A549 treated with Mapracorat at 1 μM for 4 hours (cell line): ENCODE measurements around the gene GBA2. TPM values are rescaled to one million over a fixed set of nuclear protein-coding genes. Genes with fewer than 3 reads are reported as not detected.

Experiments used
- total RNA-seq: library from RNA; stranded (reverse); fragments of 200-300 nt; extraction: Qiagen RNA extraction; gene quantifications from 5 replicates; pipeline ENCODE4 v1.2.3, GENCODE V29; 2022

The GBA2 gene
- 28.0 to 39.6 TPM (median 34.5 TPM) in 5 replicates for total RNA-seq

GRCh38 chr9:35748858-35749514 is at the start of gene GBA2, which contains the start of gene RGP1:
Gene GBA2, minus strand, starts transcription at chr9:35749228. Its CDS starts 524 bp downstream, at chr9:35748704.
Gene RGP1, plus strand, starts transcription at chr9:35749287. Its CDS starts 469 bp downstream, at chr9:35749756.

GRCh38 chr9:35791297-35791921 is 42.4 kb upstream of the GBA2 start, which contains the start of gene NPR2:
Gene NPR2, plus strand, starts transcription at chr9:35791591. Its CDS starts 818 bp downstream, at chr9:35792409.

GRCh38 chr9:35754264-35754663 is 5.2 kb upstream of the GBA2 start, which contains the start of gene MSMP:
Gene MSMP, minus strand, starts transcription at chr9:35754276. Its CDS starts 147 bp downstream, at chr9:35754129.

DNA sequence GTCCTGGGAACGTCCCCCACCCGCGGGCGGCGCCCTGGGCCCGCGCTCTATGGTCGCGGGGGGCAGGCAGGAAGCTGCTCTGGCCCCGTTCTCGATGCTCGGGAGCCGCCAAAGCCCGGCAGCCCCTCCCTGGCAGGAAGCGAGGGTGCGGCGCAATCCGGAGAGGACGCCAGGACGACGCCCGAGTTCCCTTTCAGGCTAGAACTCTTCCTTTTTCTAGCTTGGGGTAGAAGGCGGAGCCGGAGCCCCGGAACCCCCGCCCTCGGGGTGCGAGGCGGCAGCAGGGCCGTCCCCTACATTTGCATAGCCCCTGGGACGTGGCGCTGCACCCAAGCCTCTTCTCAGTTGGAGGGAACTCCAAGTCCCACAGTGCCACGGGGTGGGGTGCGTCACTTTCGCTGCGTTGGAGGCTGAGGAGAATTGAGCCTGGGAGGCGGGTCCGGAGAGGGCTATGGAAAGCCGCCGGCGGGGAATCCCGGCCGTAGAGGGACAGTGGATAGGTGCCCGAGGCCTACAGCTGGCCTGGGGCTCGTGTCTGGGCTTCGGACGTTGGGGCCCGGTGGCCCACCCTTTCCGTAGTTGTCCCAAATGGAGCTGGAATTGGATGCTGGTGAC is 16.7 kb downstream of the GBA2 start, which contains the start of the genes CREB3 and TLN1:
CREB3 (plus strand) TSS at position 482 of the 615 bp plus-strand sequence; CDS start at position 589, 107 bp downstream.
TLN1 (minus strand) TSS at position 11 of the 615 bp plus-strand sequence. CDS start 6,501 bp downstream, outside the sequence.

DNA sequence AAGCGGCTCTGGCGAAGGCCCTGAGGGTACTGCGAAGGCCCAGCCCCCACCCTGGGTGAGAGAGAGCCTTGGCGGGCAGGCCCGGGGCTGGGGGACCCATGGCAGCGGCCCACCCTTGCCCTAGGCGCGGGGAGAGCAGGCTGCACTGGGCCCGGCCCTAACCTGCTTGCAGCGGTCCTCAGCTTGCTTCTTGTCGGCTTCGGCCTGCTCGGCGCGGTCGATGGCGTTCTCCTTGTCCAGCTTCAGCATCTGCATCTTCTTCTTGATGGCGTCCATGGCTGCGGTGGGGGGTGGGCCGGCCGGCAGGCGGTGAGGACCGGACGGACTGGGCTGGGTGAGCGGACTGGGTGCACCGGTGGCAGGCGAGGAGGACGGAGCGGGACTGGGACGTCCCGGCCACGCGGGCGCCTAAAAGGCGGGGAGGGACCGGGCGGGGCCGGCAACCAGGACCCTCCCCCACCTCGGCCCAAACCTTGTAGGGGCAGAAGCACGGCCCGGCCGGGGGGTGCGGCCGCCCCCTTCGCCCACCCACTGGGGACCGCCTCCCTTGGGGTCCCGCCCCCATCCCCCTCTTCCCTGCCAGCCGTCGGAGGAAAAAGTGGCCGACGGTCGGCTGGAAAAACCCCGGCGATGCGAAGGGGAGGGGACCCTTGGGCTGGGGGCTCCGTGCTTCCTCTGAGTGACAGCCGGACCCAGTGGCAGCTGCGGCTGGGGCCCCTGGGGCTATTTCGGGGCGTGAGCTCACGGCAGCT is 59.3 kb downstream of the GBA2 start, which contains the start of gene TPM2:
TPM2 (minus strand) TSS at position 384 of the 752 bp plus-strand sequence; CDS start at position 276, 108 bp downstream.

Other genes starting within 250 kb of the GBA2 start
- 25.8 to 30.3 TPM (median 29.8 TPM) in 5 replicates for gene TESK1, start 144.0 kb downstream of the GBA2 start, total RNA-seq
- gene CD72, start 130.8 kb downstream of the GBA2 start, total RNA-seq: 0.14 to 0.36 TPM (median 0.23 TPM) in 3 of 5 replicates, not detected in the others
- not detected in 5 replicates for gene SIT1, start 98.3 kb downstream of the GBA2 start, total RNA-seq
- gene RMRP, start 91.2 kb downstream of the GBA2 start, total RNA-seq: 8.1 to 20.9 TPM (median 15.0 TPM) in 4 of 5 replicates, not detected in the other
- gene CCDC107, start 90.9 kb downstream of the GBA2 start, total RNA-seq: 25.1 to 32.0 TPM (median 29.7 TPM) in 5 replicates
- 13.3 to 18.5 TPM (median 16.1 TPM) in 5 replicates for gene ARHGEF39, start 84.0 kb downstream of the GBA2 start, total RNA-seq
- gene CA9, start 75.3 kb downstream of the GBA2 start, total RNA-seq: 4.2 to 8.9 TPM (median 6.4 TPM) in 5 replicates
- 632 to 703 TPM (median 690 TPM) in 5 replicates for gene TPM2, start 59.3 kb downstream of the GBA2 start, total RNA-seq
- 115 to 134 TPM (median 121 TPM) in 5 replicates for gene TLN1, start 17.0 kb downstream of the GBA2 start, total RNA-seq
- gene CREB3, start 16.6 kb downstream of the GBA2 start, total RNA-seq: 57.0 to 61.1 TPM (median 57.9 TPM) in 5 replicates
- 12.2 to 16.2 TPM (median 15.3 TPM) in 5 replicates for gene RGP1, start 59 bp upstream of the GBA2 start, total RNA-seq
- gene MSMP, start 5.0 kb upstream of the GBA2 start, total RNA-seq: not detected in 5 replicates
- gene NPR2, start 42.4 kb upstream of the GBA2 start, total RNA-seq: 4.8 to 6.6 TPM (median 5.5 TPM) in 5 replicates
- gene SPAG8, start 63.0 kb upstream of the GBA2 start, total RNA-seq: 0.34 to 0.74 TPM (median 0.56 TPM) in 5 replicates
- gene HINT2, start 65.8 kb upstream of the GBA2 start, total RNA-seq: 72.1 to 115 TPM (median 100 TPM) in 5 replicates
- gene FAM221B, start 79.5 kb upstream of the GBA2 start, total RNA-seq: not detected in 5 replicates
- gene TMEM8B, start 80.0 kb upstream of the GBA2 start, total RNA-seq: 2.0 to 4.0 TPM (median 3.5 TPM) in 5 replicates
- not detected in 5 replicates for gene OR13J1, start 121.2 kb upstream of the GBA2 start, total RNA-seq
- gene HRCT1, start 157.0 kb upstream of the GBA2 start, total RNA-seq: 0.32 to 0.51 TPM (median 0.40 TPM) in 5 replicates
- gene SPAAR, start 160.3 kb upstream of the GBA2 start, total RNA-seq: 0.13 TPM in 1 of 5 replicates, not detected in the others
- not detected in 5 replicates for gene OR2S2, start 208.9 kb upstream of the GBA2 start, total RNA-seq